IMR-90 (cell line): ENCODE results near the gene PHETA1.

ENCODE experiments used
- POLR2A ChIP-seq: IDR thresholded peaks from 2 replicates; pipeline ENCODE4 v1.6.1; 2012; ENCODE audit warnings: mild to moderate bottlenecking, low read depth, low read length
- RAD21 ChIP-seq: IDR thresholded peaks from 2 replicates; pipeline ENCODE4 v1.6.1; 2012; ENCODE audit warnings: low read length, improper control_type of control experiment
- TF ChIP-seq, protein P1 (sequence below): conservative IDR thresholded peaks from 2 replicates; pipeline ENCODE4 v1.5.1; 2012; ENCODE audit warnings: mild to moderate bottlenecking, low read depth, low read length, improper control_type of control experiment

DNA sequence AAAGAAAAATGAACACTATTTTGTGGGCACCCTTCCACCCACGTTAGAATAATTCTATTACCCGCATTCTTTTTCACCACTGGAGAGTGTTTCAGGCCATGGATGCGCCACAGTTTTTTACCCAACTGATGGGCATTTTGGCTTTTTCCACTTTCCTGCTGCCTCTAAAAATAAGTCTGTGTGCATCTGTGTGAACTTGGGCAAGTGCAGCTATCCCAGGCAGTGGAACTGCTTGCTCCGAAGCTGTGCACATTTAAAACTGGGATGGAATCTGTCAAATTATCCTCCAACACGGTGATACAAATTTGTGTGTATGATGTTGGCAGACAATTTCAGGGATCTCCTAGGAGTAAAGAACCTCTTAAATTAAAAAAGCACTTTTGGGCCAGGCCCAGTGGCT lies 31.5 kb downstream of the PHETA1 start:
- TF ChIP-seq, protein P1, sequence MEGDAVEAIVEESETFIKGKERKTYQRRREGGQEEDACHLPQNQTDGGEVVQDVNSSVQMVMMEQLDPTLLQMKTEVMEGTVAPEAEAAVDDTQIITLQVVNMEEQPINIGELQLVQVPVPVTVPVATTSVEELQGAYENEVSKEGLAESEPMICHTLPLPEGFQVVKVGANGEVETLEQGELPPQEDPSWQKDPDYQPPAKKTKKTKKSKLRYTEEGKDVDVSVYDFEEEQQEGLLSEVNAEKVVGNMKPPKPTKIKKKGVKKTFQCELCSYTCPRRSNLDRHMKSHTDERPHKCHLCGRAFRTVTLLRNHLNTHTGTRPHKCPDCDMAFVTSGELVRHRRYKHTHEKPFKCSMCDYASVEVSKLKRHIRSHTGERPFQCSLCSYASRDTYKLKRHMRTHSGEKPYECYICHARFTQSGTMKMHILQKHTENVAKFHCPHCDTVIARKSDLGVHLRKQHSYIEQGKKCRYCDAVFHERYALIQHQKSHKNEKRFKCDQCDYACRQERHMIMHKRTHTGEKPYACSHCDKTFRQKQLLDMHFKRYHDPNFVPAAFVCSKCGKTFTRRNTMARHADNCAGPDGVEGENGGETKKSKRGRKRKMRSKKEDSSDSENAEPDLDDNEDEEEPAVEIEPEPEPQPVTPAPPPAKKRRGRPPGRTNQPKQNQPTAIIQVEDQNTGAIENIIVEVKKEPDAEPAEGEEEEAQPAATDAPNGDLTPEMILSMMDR, result no peak
- TF ChIP-seq POLR2A (no peak), RAD21 (no peak)
